Endothelial cell of umbilical vein (primary cell): Measurements from ENCODE around the gene DLX3. TPM values are rescaled to one million over a fixed set of nuclear protein-coding genes. Genes with fewer than 3 reads are reported as not detected.

Experiments
- BruUV-seq: library from RNA; stranded (reverse); fragments of 400-500 nt; replicated peaks from 2 replicates; lab custom pipeline; 2021; lab: Mats Ljungman, UMichigan
- CTCF ChIA-PET: fragments of 300-600, 350-600 bp; sonication (Branson Sonifier 250); formaldehyde crosslinking; loops from one replicate; lab custom pipeline; 2021; ENCODE audit warnings: antibody characterized with exemption, inconsistent platforms; lab: Charles Lee
- POLR2A ChIA-PET: fragments of 300-600, 350-600 bp; sonication (Branson Sonifier 250); formaldehyde crosslinking; loops from one replicate; lab custom pipeline; 2021; ENCODE audit warnings: antibody characterized with exemption, inconsistent platforms; lab: Charles Lee
- DNase-seq: peaks from one replicate; pipeline ENCODE4 v3.0.0-alpha.2; 2011; ENCODE audit warnings: low read depth, low spot score
- FAIRE-seq: peaks from 2 replicates; lab custom pipeline; 2011; peaks lifted over from hg19 to GRCh38; lab: Jason Lieb, UNC
- H2AFZ ChIP-seq: 2 replicates; pipeline ENCODE4 v1.6.0; 2012; ENCODE audit warnings: low read depth, low read length, control low read depth, inconsistent platforms
- H3K27ac ChIP-seq: 2 replicates; pipeline ENCODE4 v1.5.1; 2011; ENCODE audit warnings: low read depth, mild to moderate bottlenecking, control low read depth, low read length, moderate library complexity; ENCODE audit not compliant: insufficient read depth
- H3K27me3 ChIP-seq, 2 experiments: 2 replicates each; pipeline versions ENCODE4 v1.6.0 to v1.6.1; 2011; ENCODE audit warnings: low read length in 2 of 2, mixed read lengths in 1 of 2; ENCODE audit not compliant: control insufficient read depth in 2 of 2, insufficient read depth in 2 of 2
- H3K36me3 ChIP-seq, 2 experiments: 2 replicates in 1 of 2; 3 replicates in 1 of 2; pipeline ENCODE4 v1.5.1; 2011; ENCODE audit warnings: low read length in 2 of 2, mild to moderate bottlenecking in 1 of 2, moderate library complexity in 1 of 2; ENCODE audit not compliant: control insufficient read depth in 2 of 2, insufficient read depth in 2 of 2; ENCODE audit errors: extremely low read depth in 1 of 2
- H3K4me1 ChIP-seq: 3 replicates; pipeline ENCODE4 v1.5.1; 2011; ENCODE audit warnings: mild to moderate bottlenecking, low read length; ENCODE audit not compliant: control insufficient read depth, insufficient read depth; ENCODE audit errors: extremely low read depth
- H3K4me2 ChIP-seq: 2 replicates; pipeline ENCODE4 v1.6.1; 2011; ENCODE audit warnings: low read length, control low read depth, mixed read lengths; ENCODE audit not compliant: insufficient read depth
- H3K4me3 ChIP-seq, 3 experiments: fragments of 200-600 bp in 1 of 3; sonication (generic), shearing (Covaris generic) in 1 of 3; replicated peaks in 1 of 3; 2 replicates each; pipeline ENCODE4 v1.5.1; 2011 to 2016; ENCODE audit warnings: control low read depth in 3 of 3, low read length in 3 of 3, mild to moderate bottlenecking in 2 of 3, inconsistent platforms in 1 of 3, low read depth in 1 of 3, moderate library complexity in 1 of 3; ENCODE audit not compliant: insufficient read depth in 1 of 3
- H3K79me2 ChIP-seq: 2 replicates; pipeline ENCODE4 v1.6.0; 2012; ENCODE audit warnings: low read length, inconsistent platforms; ENCODE audit not compliant: control insufficient read depth, insufficient read depth
- H3K9ac ChIP-seq: replicated peaks from 2 replicates; pipeline ENCODE3; 2011; ENCODE audit warnings: low read length, control low read depth; ENCODE audit not compliant: insufficient read depth; ENCODE audit errors: extremely low read depth
- H3K9me1 ChIP-seq: replicated peaks from 3 replicates; pipeline ENCODE4 v1.6.0; 2011; ENCODE audit warnings: mild to moderate bottlenecking, low read length; ENCODE audit not compliant: control insufficient read depth, insufficient read depth; ENCODE audit errors: extremely low read depth
- H3K9me3 ChIP-seq: replicated peaks from 2 replicates; pipeline ENCODE4 v1.5.1; 2012; ENCODE audit warnings: low read length, inconsistent platforms; ENCODE audit not compliant: control insufficient read depth, insufficient read depth
- H4K20me1 ChIP-seq: replicated peaks from 2 replicates; pipeline ENCODE3; 2011; ENCODE audit warnings: mild to moderate bottlenecking, low read length; ENCODE audit not compliant: control insufficient read depth, insufficient read depth; ENCODE audit errors: extremely low read depth
- CTCF ChIP-seq, 2 donors: IDR thresholded peaks; 1 replicate in 1 of 2; 2 replicates in 1 of 2; pipeline ENCODE4 v1.5.1; 2011; ENCODE audit warnings: low read length in 2 of 2, mild to moderate bottlenecking in 2 of 2, moderate library complexity in 2 of 2, control low read depth in 1 of 2, inconsistent platforms in 1 of 2, low read depth in 1 of 2; ENCODE audit not compliant: insufficient read depth in 1 of 2; ENCODE audit errors: extremely low read depth in 1 of 2
- FOS ChIP-seq: IDR thresholded peaks from 2 replicates; pipeline ENCODE4 v1.6.1; 2011; ENCODE audit warnings: mild to moderate bottlenecking, low read length, moderate library complexity, borderline replicate concordance; ENCODE audit not compliant: insufficient read depth
- GATA2 ChIP-seq: IDR thresholded peaks from 2 replicates; pipeline ENCODE4 v1.7.0; 2011; ENCODE audit warnings: low read depth, mild to moderate bottlenecking, moderate library complexity, mixed read lengths, low read length; ENCODE audit not compliant: insufficient read length, insufficient read depth
- JUN ChIP-seq: IDR thresholded peaks from 2 replicates; pipeline ENCODE4 v1.6.1; 2011; ENCODE audit warnings: borderline replicate concordance, low read depth; ENCODE audit not compliant: insufficient read length, insufficient read depth
- MAX ChIP-seq: IDR thresholded peaks from 2 replicates; pipeline ENCODE4 v1.6.1; 2011; ENCODE audit not compliant: insufficient read depth, insufficient read length
- MYC ChIP-seq: IDR thresholded peaks from one replicate; pipeline ENCODE4 v1.6.1; 2011; ENCODE audit warnings: mild to moderate bottlenecking, low read depth, low read length
- POLR2A ChIP-seq: IDR thresholded peaks from 2 replicates; pipeline ENCODE4 v1.6.1; 2012; ENCODE audit warnings: low read depth, mild to moderate bottlenecking, control low read depth, low read length
- dilution Hi-C: fragments of 300-500 bp; cut with MboI; formaldehyde crosslinking; loops from one replicate; pipeline ENCODE4 v1.15.0; 2019; ENCODE audit warnings: low sequenced_read_pairs; ENCODE audit not compliant: extremely low pct_ligation_motif_present
- intact Hi-C: fragments of 100-400 bp; cut with micrococcal nuclease; formaldehyde crosslinking; loops from one replicate; pipeline ENCODE4 v1.10.0; 2022
- polyA plus RNA-seq, 4 experiments: library from polyadenylated mRNA; depleted of rRNA in 3 of 4; stranded (reverse) in 3 of 4; unstranded in 1 of 4; fragments of >200 nt; gene quantifications; 2 replicates each; pipeline versions ENCODE4 v1.2.1 to v1.2.3, GENCODE V29; 2011 to 2012; ENCODE audit warnings: missing spikeins in 1 of 4
- small RNA-seq: library from RNA; depleted of rRNA; stranded (forward); fragments of <200 nt; gene quantifications from one replicate; pipeline ENCODE3, GENCODE V24; 2012; ENCODE audit warnings: low replicate concordance, low read depth; ENCODE audit not compliant: insufficient read depth, insufficient read length
- total RNA-seq: library from RNA; stranded (reverse); gene quantifications from 2 replicates; pipeline ENCODE4 v1.2.3, GENCODE V29; 2021

DLX3 gene
- total and polyA plus RNA-seq, 2 donors (not counting 3 experiments of a cell fraction or from before 2014, with no cell fraction given): not detected

- Histone ChIP-seq H3K4me3 (no peak overlapping the region), H3K9me1 (no peaks in the 10 kb centered on the region), H3K36me3 (no peaks in the 10 kb centered on the region), H3K27me3 (peaks cover 30 to 33% of the 10 kb centered on the region in 2 experiments), H3K79me2 (no peaks in the 10 kb centered on the region), H3K4me2 (no peak overlapping the region), H4K20me1 (no peaks in the 10 kb centered on the region), H3K9ac (no peak overlapping the region), H3K27ac (no peak overlapping the region), H2AFZ (no peak overlapping the region), H3K9me3 (no peaks in the 10 kb centered on the region), H3K4me1 (no peaks in the 10 kb centered on the region)
- intact Hi-C loops (no loop called here), dilution Hi-C loops (no loop called here)
- DNase-seq (no peak), FAIRE-seq (no peak)
- BruUV-seq: no TSS peak
- ChIA-PET POLR2A (no interaction called here), CTCF (interaction anchor here (0.8 to 6.9 kb wide), 3 partner anchors 11 to 57 kb away, joined by 3 to 38 read pairs (median 8); no protein-coding TSS in a partner anchor)
- TF ChIP-seq MAX (no peak), POLR2A (no peak), GATA2 (no peak), FOS (no peak), CTCF (IDR thresholded peaks at IDR 0.05; ENCODE audit: extremely low read depth in 1 of 2, insufficient read depth in 1 of 2, low read depth in 1 of 2, low read length in 2 of 2) (no peak), MYC (no peak), JUN (no peak)
Observed at GRCh38 chr17:49941427-49941826, 53.6 kb downstream of the DLX3 start.

Small RNA genes within 50 kb of the gene (small RNA-seq; reads per million reads assigned to genes)
- gene RNU6-1313P: not detected

Other genes starting within 250 kb of the DLX3 start
- gene FAM117A, start 231.1 kb downstream of the DLX3 start, total RNA-seq: 10.4 and 12.2 TPM in 2 replicates
- gene FAM117A, start 231.1 kb downstream of the DLX3 start, polyA plus RNA-seq: 24.1 and 27.2 TPM in 2 replicates
- 64.9 and 66.2 TPM in 2 replicates for gene KAT7, start 206.5 kb downstream of the DLX3 start, total RNA-seq
- 35.0 and 44.5 TPM in 2 replicates for gene KAT7, start 206.5 kb downstream of the DLX3 start, polyA plus RNA-seq
- gene TAC4, start 147.2 kb downstream of the DLX3 start, total RNA-seq: not detected in 2 replicates
- gene TAC4, start 147.2 kb downstream of the DLX3 start, polyA plus RNA-seq: 0.19 and 0.27 TPM in 2 replicates
- gene DLX4, start 26.0 kb downstream of the DLX3 start, total RNA-seq: not detected in 2 replicates
- gene DLX4, start 26.0 kb downstream of the DLX3 start, polyA plus RNA-seq: not detected in 2 replicates
- gene ITGA3, start 60.9 kb upstream of the DLX3 start, total RNA-seq: 93.8 and 112 TPM in 2 replicates
- gene ITGA3, start 60.9 kb upstream of the DLX3 start, polyA plus RNA-seq: 92.7 and 129 TPM in 2 replicates
- 17.4 and 21.3 TPM in 2 replicates for gene PDK2, start 100.1 kb upstream of the DLX3 start, total RNA-seq
- gene PDK2, start 100.1 kb upstream of the DLX3 start, polyA plus RNA-seq: 114 and 142 TPM in 2 replicates
- 15.6 and 16.1 TPM in 2 replicates for gene SAMD14, start 134.9 kb upstream of the DLX3 start, total RNA-seq
- 6.8 and 9.6 TPM in 2 replicates for gene SAMD14, start 134.9 kb upstream of the DLX3 start, polyA plus RNA-seq
- gene PPP1R9B, start 155.5 kb upstream of the DLX3 start, total RNA-seq: 58.3 and 60.2 TPM in 2 replicates
- 17.7 and 20.1 TPM in 2 replicates for gene PPP1R9B, start 155.5 kb upstream of the DLX3 start, polyA plus RNA-seq
- gene SGCA, start 170.8 kb upstream of the DLX3 start, total RNA-seq: not detected in 2 replicates
- gene SGCA, start 170.8 kb upstream of the DLX3 start, polyA plus RNA-seq: not detected in 2 replicates
- 0.07 and 0.23 TPM in 2 replicates for gene COL1A1, start 206.4 kb upstream of the DLX3 start, total RNA-seq
- 0.02 and 0.07 TPM in 2 replicates for gene COL1A1, start 206.4 kb upstream of the DLX3 start, polyA plus RNA-seq